ENCODE data around the gene TGFB1.

- TF ChIP-seq DNMT1 (CRISPR knock-in tag; IDR thresholded peaks at IDR 0.05) (no peak), RAD51 (IDR thresholded peaks at IDR 0.05; ENCODE audit: borderline replicate concordance) (no peak), ZFY (CRISPR knock-in tag; IDR thresholded peaks at IDR 0.05) (no peak), SMARCE1 (IDR thresholded peaks at IDR 0.05; ENCODE audit: borderline replicate concordance) (no peak), RARA (CRISPR knock-in tag; IDR thresholded peaks at IDR 0.05) (no peak), EP300 (IDR thresholded peaks at IDR 0.05; ENCODE audit: low read depth in 2 of 2, low read length in 2 of 2) (no peak), EP300 (CRISPR knock-in tag; IDR thresholded peaks at IDR 0.05; ENCODE audit: borderline replicate concordance) (no peak), MBD4 (IDR thresholded peaks at IDR 0.05; ENCODE audit: borderline replicate concordance, low read length) (no peak)
Measured at GRCh38 chr19:41373993-41374392, 20.3 kb upstream of the TGFB1 start.

All from HepG2 (cell line).